GM12892 (cell line): ENCODE measurements around the gene GUCY2D.

Source experiments
- POLR2A ChIP-seq: IDR thresholded peaks from 2 replicates; pipeline ENCODE4 v1.6.1; 2011; ENCODE audit warnings: low read depth, low read length, control low read depth
- POLR2AphosphoS5 ChIP-seq: IDR thresholded peaks from 2 replicates; pipeline ENCODE4 v1.6.1; 2011; ENCODE audit warnings: low read depth, low read length, control low read depth
- TAF1 ChIP-seq: IDR thresholded peaks from 2 replicates; pipeline ENCODE4 v1.6.1; 2011; ENCODE audit warnings: low read depth, mild to moderate bottlenecking, control low read depth, low read length, borderline replicate concordance

DNA sequence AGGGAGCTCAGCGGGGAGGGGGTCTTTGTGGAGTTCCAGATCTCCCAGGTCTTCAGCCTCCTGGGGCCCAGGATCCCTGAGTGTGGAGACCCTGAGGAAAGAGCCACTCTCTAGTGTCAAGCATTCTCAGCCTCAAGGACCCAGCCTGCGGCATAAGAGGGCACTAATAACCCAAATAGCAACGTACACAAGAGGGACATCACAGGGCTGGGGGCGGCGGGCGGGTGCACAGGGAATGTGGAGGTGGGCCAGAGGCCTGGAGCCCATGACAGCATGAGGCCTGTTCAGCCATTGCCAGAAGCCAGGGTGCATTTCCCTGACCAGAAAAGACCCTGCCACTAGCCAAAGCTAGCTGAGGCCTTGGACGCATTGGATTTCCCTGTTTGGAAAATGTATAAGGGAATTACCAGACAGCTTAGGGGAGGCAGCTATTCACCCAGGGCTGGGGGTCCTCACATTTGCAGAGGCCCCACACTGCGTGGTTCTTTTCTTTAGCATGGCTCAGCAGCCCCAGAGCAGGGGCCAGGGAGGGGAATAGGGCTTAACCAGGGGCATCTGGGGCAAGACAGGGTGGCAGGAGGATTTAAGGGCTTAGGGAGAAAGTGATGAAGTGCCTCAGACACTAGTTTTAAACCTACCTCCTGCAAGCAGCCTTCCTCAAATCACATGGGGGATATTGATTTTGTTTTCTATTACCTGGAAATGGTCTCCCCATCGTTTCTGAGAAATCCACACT is 22.9 kb downstream of the GUCY2D start:
- TF ChIP-seq POLR2AphosphoS5 (no peak), POLR2A (no peak), TAF1 (no peak)
